A549 (cell line): ENCODE data around the gene BEAN1. TPM values are rescaled to one million over a fixed set of nuclear protein-coding genes. Genes with fewer than 3 reads are reported as not detected.

Source experiments
- ATAC-seq, 2 experiments: fragments of 200-7000 bp in 1 of 2; fragments of >200 bp in 1 of 2; cut with Nextera tagmentation in 1 of 2; cut with Tn5 transposase in 1 of 2; 3 replicates each; pipeline versions ENCODE4 v1.8.0 to v1.9.1; 2018 to 2020; ENCODE audit warnings: mild to moderate bottlenecking in 1 of 2, moderate library complexity in 1 of 2
- CTCF ChIA-PET: fragments of 300-600 bp; sonication (Branson Sonifier 250); formaldehyde crosslinking; extraction: SDS; loops from one replicate; lab custom pipeline; 2021; ENCODE audit warnings: antibody characterized with exemption, inconsistent platforms; lab: Yijun Ruan, JAX
- POLR2A ChIA-PET: fragments of 350-600 bp; formaldehyde crosslinking; extraction: SDS; loops from one replicate; lab custom pipeline; 2021; ENCODE audit warnings: antibody characterized with exemption, inconsistent platforms; lab: Yijun Ruan, JAX
- DNase-seq, 2 experiments: peaks; one replicate each; pipeline versions ENCODE4 v3.0.0 to v3.0.0-alpha.2; 2011 to 2016; ENCODE audit warnings: low read depth in 1 of 2, low spot score in 1 of 2
- FAIRE-seq: peaks from 2 replicates; lab custom pipeline; 2011; peaks lifted over from hg19 to GRCh38; lab: Jason Lieb, UNC
- H3K27ac ChIP-seq, 2 experiments: fragments of >200 bp; sonication (Bioruptor Twin); formaldehyde crosslinking; 3 replicates each; pipeline ENCODE4 v1.5.1; 2016 to 2017
- H3K4me1 ChIP-seq: fragments of >200 bp; sonication (Bioruptor Twin); formaldehyde crosslinking; 3 replicates; pipeline ENCODE4 v1.6.1; 2016
- H3K4me2 ChIP-seq: fragments of >200 bp; sonication (Bioruptor Twin); formaldehyde crosslinking; 3 replicates; pipeline ENCODE4 v1.6.1; 2016
- H3K4me3 ChIP-seq: fragments of >200 bp; sonication (Bioruptor Twin); formaldehyde crosslinking; 3 replicates; pipeline ENCODE4 v1.5.1; 2016
- H3K9me3 ChIP-seq: fragments of >200 bp; sonication (Bioruptor Twin); formaldehyde crosslinking; 3 replicates; pipeline ENCODE4 v1.6.1; 2016
- CEBPB ChIP-seq, 2 experiments: fragments of >200 bp in 1 of 2; sonication (Bioruptor Twin) in 1 of 2; formaldehyde crosslinking in 1 of 2; IDR thresholded peaks; 2 replicates each; pipeline ENCODE4 v1.6.1; 2012 to 2016
- CHD4 ChIP-seq: fragments of 200-600 bp; sonication (generic); IDR thresholded peaks from 2 replicates; pipeline ENCODE4 v1.6.1; 2016; ENCODE audit warnings: antibody characterized with exemption, mild to moderate bottlenecking, borderline replicate concordance
- E2F6 ChIP-seq: IDR thresholded peaks from 2 replicates; pipeline ENCODE4 v1.6.1; 2012; ENCODE audit warnings: low read depth, borderline replicate concordance
- EHF ChIP-seq: fragments of 250-450 bp; sonication (Bioruptor Pico); IDR thresholded peaks from 2 replicates; pipeline ENCODE4 v1.5.0; 2020; ENCODE audit warnings: mild to moderate bottlenecking
- EP300 ChIP-seq, 2 experiments: fragments of >200 bp; sonication (Bioruptor Twin); formaldehyde crosslinking; IDR thresholded peaks; 2 replicates in 1 of 2; 3 replicates in 1 of 2; pipeline ENCODE4 v1.6.1; 2016 to 2017
- FOSB ChIP-seq: fragments of 250-450 bp; sonication (Bioruptor Pico); IDR thresholded peaks from 2 replicates; pipeline ENCODE4 v1.5.0; 2020; ENCODE audit warnings: mild to moderate bottlenecking, moderate library complexity
- FOSL2 ChIP-seq, 2 experiments: fragments of 450-650 bp in 1 of 2; fragments of >200 bp in 1 of 2; sonication (Bioruptor Twin) in 1 of 2; formaldehyde crosslinking; IDR thresholded peaks; 2 replicates each; pipeline versions ENCODE4 v1.5.0 to v1.6.1; 2016 to 2020; ENCODE audit warnings: mild to moderate bottlenecking in 1 of 2, moderate library complexity in 1 of 2
- FOXS1 ChIP-seq: fragments of 250-450 bp; sonication (Bioruptor Pico); IDR thresholded peaks from 2 replicates; pipeline ENCODE4 v1.5.0; 2020; ENCODE audit warnings: mild to moderate bottlenecking, moderate library complexity
- GATA3 ChIP-seq: IDR thresholded peaks from 2 replicates; pipeline ENCODE4 v1.6.1; 2012; ENCODE audit warnings: borderline replicate concordance
- JUN ChIP-seq, 2 experiments: fragments of >200 bp; sonication (Bioruptor Twin); formaldehyde crosslinking; IDR thresholded peaks; 2 replicates in 1 of 2; 3 replicates in 1 of 2; pipeline ENCODE4 v1.6.1; 2016 to 2017
- JUNB ChIP-seq: fragments of >200 bp; sonication (Bioruptor Twin); formaldehyde crosslinking; IDR thresholded peaks from 2 replicates; pipeline ENCODE4 v1.6.1; 2016
- KDM1A ChIP-seq: fragments of 200-600 bp; sonication (generic); IDR thresholded peaks from 2 replicates; pipeline ENCODE4 v1.6.1; 2016; ENCODE audit warnings: low read depth, mild to moderate bottlenecking
- MAFK ChIP-seq: fragments of 450-650 bp; IDR thresholded peaks from 2 replicates; pipeline ENCODE4 v1.6.1; 2014; ENCODE audit not compliant: partially characterized antibody
- MAX ChIP-seq: IDR thresholded peaks from 2 replicates; pipeline ENCODE4 v1.6.1; 2012
- NPAS2 ChIP-seq: fragments of 250-450 bp; sonication (Bioruptor Pico); IDR thresholded peaks from 2 replicates; pipeline ENCODE4 v1.8.0; 2022; ENCODE audit warnings: mild to moderate bottlenecking, moderate library complexity, borderline replicate concordance
- PHF8 ChIP-seq: fragments of 200-600 bp; sonication (generic); IDR thresholded peaks from 2 replicates; pipeline ENCODE4 v1.6.1; 2016; ENCODE audit warnings: low read depth, mild to moderate bottlenecking, antibody characterized with exemption, moderate library complexity, borderline replicate concordance
- POLR2A ChIP-seq: IDR thresholded peaks from 2 replicates; pipeline ENCODE4 v1.6.1; 2012; ENCODE audit warnings: mild to moderate bottlenecking, low read length
- POLR2AphosphoS2 ChIP-seq: conservative IDR thresholded peaks from 2 replicates; pipeline ENCODE4 v1.6.1; 2012; ENCODE audit warnings: low read length, improper control_type of control experiment, inconsistent platforms
- RARB ChIP-seq: fragments of 250-450 bp; sonication (Bioruptor Pico); IDR thresholded peaks from 2 replicates; pipeline ENCODE4 v1.8.0; 2021; ENCODE audit warnings: mild to moderate bottlenecking, moderate library complexity
- REST ChIP-seq: fragments of 200-600 bp; sonication (generic); IDR thresholded peaks from 2 replicates; pipeline ENCODE4 v1.6.1; 2016; ENCODE audit warnings: antibody characterized with exemption, mild to moderate bottlenecking, moderate library complexity
- RFX5 ChIP-seq: fragments of 450-650 bp; IDR thresholded peaks from 2 replicates; pipeline ENCODE4 v1.7.1; 2014; ENCODE audit warnings: antibody characterized with exemption, mild to moderate bottlenecking, moderate library complexity
- TP53 ChIP-seq: fragments of 250-450 bp; sonication (Bioruptor Pico); IDR thresholded peaks from 2 replicates; pipeline ENCODE4 v1.5.0; 2021; ENCODE audit warnings: mild to moderate bottlenecking, moderate library complexity
- WGBS: methylation state at CpG from one replicate; pipeline ENCODE4 v1.1.6; 2017; ENCODE audit errors: missing lambda C conversion rate; 5-methylcytosine and 5-hydroxymethylcytosine counted together
- polyA plus RNA-seq, 4 experiments: library from polyadenylated mRNA; depleted of rRNA in 3 of 4; stranded (reverse); fragments of >200 nt; fragmentation: RNase III in 1 of 4; extraction: RNeasy Plus Mini Kit Qiagen cat#74134 plus additional on column Dnase treatment in 1 of 4; gene quantifications; 2 replicates in 3 of 4; 3 replicates in 1 of 4; pipeline ENCODE4 v1.2.3, GENCODE V29; 2011 to 2017
- TF ChIP-seq, protein P1 (sequence below): fragments of 150-350 bp; IDR thresholded peaks from 2 replicates; pipeline ENCODE4 v1.6.1; 2014; ENCODE audit warnings: low read depth, mild to moderate bottlenecking, low read length
- TF ChIP-seq, protein P2 (sequence below): fragments of >200 bp; sonication (Bioruptor Twin); formaldehyde crosslinking; IDR thresholded peaks from 3 replicates; pipeline ENCODE4 v1.6.1; 2016

Gene BEAN1
- polyA plus RNA-seq, 2 of the 4 experiments (the other 2 are of a cell fraction), result 0.98 to 1.7 TPM

- ATAC-seq (peak; percentile 66 to 69), FAIRE-seq (no peak), DNase-seq (peak; percentile 47 to 74)
- CTCF ChIA-PET, result interaction anchor here (0.7 to 2.3 kb wide), 5 partner anchors 12 to 133 kb away, joined by 3 to 12 read pairs (median 3); no protein-coding TSS in a partner anchor
- Histone ChIP-seq H3K4me3 (no peak overlapping the region), H3K4me2 (peak overlapping the region; percentile 61), H3K9me3 (no peaks in the 10 kb centered on the region), H3K27ac (peak overlapping the region; percentile 68 to 80), H3K4me1 (peaks cover 25% of the 10 kb centered on the region)
- POLR2A ChIA-PET, result no interaction called here
- WGBS, result 38% methylated on average over 13 of the region's 13 CpGs
- TF ChIP-seq JUNB (0 out of 2 replicates have a peak, but pooled peaks have one; percentile 10), MAX (no peak), RFX5 (no peak), FOSL2 (IDR thresholded peaks at IDR 0.05) (no peak), FOSL2 (CRISPR knock-in tag; IDR thresholded peaks at IDR 0.05) (peak; percentile 44; the same call in 1 of the 2 replicates), E2F6 (no peak), GATA3 (peak; percentile 36; the same call in 1 of the 2 replicates), CHD4 (no peak)
Observed at GRCh38 chr16:66382171-66382965, 44.7 kb upstream of the BEAN1 start.

DNA sequence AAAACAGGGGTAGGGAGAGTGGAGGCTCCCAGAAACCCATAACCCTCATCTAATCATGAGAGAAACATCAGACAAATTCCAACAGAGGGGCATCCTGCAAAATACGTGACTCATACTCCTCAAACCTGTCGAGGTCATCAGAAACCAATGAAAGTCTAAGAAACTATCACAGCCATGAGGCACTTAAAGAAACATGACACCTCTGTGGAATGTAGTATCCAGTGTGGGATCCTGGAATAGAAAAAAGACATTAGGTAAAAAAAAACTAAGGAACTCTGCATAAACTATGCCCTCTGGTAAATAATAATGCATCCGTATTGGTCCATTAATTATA is 44.2 kb upstream of the BEAN1 start:
- POLR2A ChIA-PET, result no interaction called here
- TF ChIP-seq EP300 (IDR thresholded peaks at IDR 0.05), result no peak
- TF ChIP-seq MAFK, result peak; percentile 91
- no peak for TF ChIP-seq POLR2AphosphoS2
- TF ChIP-seq, protein P1, sequence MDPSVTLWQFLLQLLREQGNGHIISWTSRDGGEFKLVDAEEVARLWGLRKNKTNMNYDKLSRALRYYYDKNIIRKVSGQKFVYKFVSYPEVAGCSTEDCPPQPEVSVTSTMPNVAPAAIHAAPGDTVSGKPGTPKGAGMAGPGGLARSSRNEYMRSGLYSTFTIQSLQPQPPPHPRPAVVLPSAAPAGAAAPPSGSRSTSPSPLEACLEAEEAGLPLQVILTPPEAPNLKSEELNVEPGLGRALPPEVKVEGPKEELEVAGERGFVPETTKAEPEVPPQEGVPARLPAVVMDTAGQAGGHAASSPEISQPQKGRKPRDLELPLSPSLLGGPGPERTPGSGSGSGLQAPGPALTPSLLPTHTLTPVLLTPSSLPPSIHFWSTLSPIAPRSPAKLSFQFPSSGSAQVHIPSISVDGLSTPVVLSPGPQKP, result no peak
- TF ChIP-seq CEBPB (IDR thresholded peaks at IDR 0.05), result no peak
- no peak for TF ChIP-seq JUN (IDR thresholded peaks at IDR 0.05)
- TF ChIP-seq RFX5, result no peak
- TF ChIP-seq, protein P2, sequence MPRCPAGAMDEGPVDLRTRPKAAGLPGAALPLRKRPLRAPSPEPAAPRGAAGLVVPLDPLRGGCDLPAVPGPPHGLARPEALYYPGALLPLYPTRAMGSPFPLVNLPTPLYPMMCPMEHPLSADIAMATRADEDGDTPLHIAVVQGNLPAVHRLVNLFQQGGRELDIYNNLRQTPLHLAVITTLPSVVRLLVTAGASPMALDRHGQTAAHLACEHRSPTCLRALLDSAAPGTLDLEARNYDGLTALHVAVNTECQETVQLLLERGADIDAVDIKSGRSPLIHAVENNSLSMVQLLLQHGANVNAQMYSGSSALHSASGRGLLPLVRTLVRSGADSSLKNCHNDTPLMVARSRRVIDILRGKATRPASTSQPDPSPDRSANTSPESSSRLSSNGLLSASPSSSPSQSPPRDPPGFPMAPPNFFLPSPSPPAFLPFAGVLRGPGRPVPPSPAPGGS, result no peak
- TF ChIP-seq FOSB (CRISPR knock-in tag), result no peak
- TF ChIP-seq NPAS2 (CRISPR knock-in tag), result no peak
- TF ChIP-seq FOXS1, result no peak
- TF ChIP-seq JUNB, result 0 out of 2 replicates have a peak, but pooled peaks have one; percentile 8
- no peak for TF ChIP-seq REST
- TF ChIP-seq FOSL2 (IDR thresholded peaks at IDR 0.05), result no peak
- TF ChIP-seq FOSL2 (CRISPR knock-in tag; IDR thresholded peaks at IDR 0.05), result peak; percentile 85
- TF ChIP-seq EHF, result no peak
- no peak for TF ChIP-seq RARB (CRISPR knock-in tag)
- no peak for TF ChIP-seq PHF8
- no peak for TF ChIP-seq KDM1A
- no peak for TF ChIP-seq CHD4
- TF ChIP-seq TP53 (CRISPR knock-in tag), result no peak
- no peak for TF ChIP-seq POLR2A
- TF ChIP-seq GATA3, result no peak
- DNase-seq (peak; percentile 58 to 74), FAIRE-seq (no peak), ATAC-seq (peak; percentile 78 to 87)
- CTCF ChIA-PET, result no interaction called here
- H3K9me3 ChIP-seq, result no peaks in the 10 kb centered on the region
- peaks cover 25% of the 10 kb centered on the region for H3K4me1 ChIP-seq
- H3K4me3 ChIP-seq, result no peak overlapping the region
- H3K4me2 ChIP-seq, result peak overlapping the region; percentile 61
- H3K27ac ChIP-seq, result peak overlapping the region; percentile 68 to 80
- WGBS, result 37% methylated on average over 3 of the region's 3 CpGs
